Sigmoid colon (tissue), 4 donors: Measurements from ENCODE around the gene GLI3.

ENCODE experiments used
- EP300 ChIP-seq, 4 donors: sonication (generic); formaldehyde crosslinking; IDR thresholded peaks; one replicate each; pipeline ENCODE4 v1.6.1; 2017; ENCODE audit warnings: antibody characterized with exemption in 4 of 4
- TF ChIP-seq, protein P1 (sequence below), 4 experiments: fragments of 450-650 bp in 3 of 4; fragments of 200-600 bp in 1 of 4; IDR thresholded peaks; one replicate each; pipeline ENCODE4 v1.5.1; 2016 to 2019; ENCODE audit warnings: antibody characterized with exemption in 4 of 4, mild to moderate bottlenecking in 3 of 4, moderate library complexity in 2 of 4

DNA sequence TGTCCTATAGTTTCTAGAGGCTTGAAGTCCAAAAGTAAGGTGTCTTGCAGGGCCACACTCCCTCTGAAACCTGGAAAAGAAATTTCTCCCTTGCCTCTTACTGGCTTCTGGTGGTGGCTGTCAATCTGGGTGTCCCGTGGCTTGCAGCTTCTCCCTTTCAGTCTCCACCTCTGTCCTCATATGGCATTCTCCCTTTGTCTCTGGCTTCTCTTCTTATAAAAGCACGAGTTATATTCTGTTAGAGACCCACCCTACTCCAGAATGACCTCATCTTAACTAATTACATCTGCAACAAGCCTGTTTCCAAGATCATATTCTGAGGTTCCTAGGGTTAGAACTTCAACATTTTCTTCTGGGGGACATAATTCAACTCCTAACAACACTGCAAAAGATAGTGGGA, 3.4 kb upstream of the GLI3 start:
- TF ChIP-seq, protein P1, sequence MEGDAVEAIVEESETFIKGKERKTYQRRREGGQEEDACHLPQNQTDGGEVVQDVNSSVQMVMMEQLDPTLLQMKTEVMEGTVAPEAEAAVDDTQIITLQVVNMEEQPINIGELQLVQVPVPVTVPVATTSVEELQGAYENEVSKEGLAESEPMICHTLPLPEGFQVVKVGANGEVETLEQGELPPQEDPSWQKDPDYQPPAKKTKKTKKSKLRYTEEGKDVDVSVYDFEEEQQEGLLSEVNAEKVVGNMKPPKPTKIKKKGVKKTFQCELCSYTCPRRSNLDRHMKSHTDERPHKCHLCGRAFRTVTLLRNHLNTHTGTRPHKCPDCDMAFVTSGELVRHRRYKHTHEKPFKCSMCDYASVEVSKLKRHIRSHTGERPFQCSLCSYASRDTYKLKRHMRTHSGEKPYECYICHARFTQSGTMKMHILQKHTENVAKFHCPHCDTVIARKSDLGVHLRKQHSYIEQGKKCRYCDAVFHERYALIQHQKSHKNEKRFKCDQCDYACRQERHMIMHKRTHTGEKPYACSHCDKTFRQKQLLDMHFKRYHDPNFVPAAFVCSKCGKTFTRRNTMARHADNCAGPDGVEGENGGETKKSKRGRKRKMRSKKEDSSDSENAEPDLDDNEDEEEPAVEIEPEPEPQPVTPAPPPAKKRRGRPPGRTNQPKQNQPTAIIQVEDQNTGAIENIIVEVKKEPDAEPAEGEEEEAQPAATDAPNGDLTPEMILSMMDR (IDR thresholded peaks at IDR 0.05), result no peak
- TF ChIP-seq EP300 (IDR thresholded peaks at IDR 0.05), result no peak
